ENCODE data around the gene NOVA1.

NOVA1 gene

GRCh38 chr14:26527095-26527494 is 70.7 kb downstream of the NOVA1 start:
- Histone ChIP-seq H3K36me3 (ENCODE audit: control insufficient read depth, insufficient read depth, low read length) (no peaks in the 10 kb centered on the region), H3K4me1 (ENCODE audit: control insufficient read depth, insufficient read depth, low read length) (no peaks in the 10 kb centered on the region), H3K4me3 (ENCODE audit: insufficient read depth, low read depth, low read length) (no peak overlapping the region), H3K27me3 (ENCODE audit: control insufficient read depth, insufficient read depth, low read length, poor library complexity, severe bottlenecking) (no peaks in the 10 kb centered on the region), H3K9me3 (ENCODE audit: control insufficient read depth, low read length) (no peaks in the 10 kb centered on the region), H3K27ac (ENCODE audit: insufficient read depth, low read depth, low read length, poor library complexity, severe bottlenecking) (no peak overlapping the region)
- WGBS, 2 experiments: 96 to 98% methylated on average over 3 of the region's 3 CpGs

- no peaks in the 10 kb centered on the region for H3K36me3 ChIP-seq (ENCODE audit: control insufficient read depth, insufficient read depth, low read length)
- no peaks in the 10 kb centered on the region for H3K9me3 ChIP-seq (ENCODE audit: control insufficient read depth, low read length)
- no peak overlapping the region for H3K4me3 ChIP-seq (ENCODE audit: insufficient read depth, low read depth, low read length)
- WGBS, 2 experiments: no CpG with 5 or more reads among the region's 1 CpG
- no peaks in the 10 kb centered on the region for H3K27me3 ChIP-seq (ENCODE audit: control insufficient read depth, insufficient read depth, low read length, poor library complexity, severe bottlenecking)
- no peaks in the 10 kb centered on the region for H3K4me1 ChIP-seq (ENCODE audit: control insufficient read depth, insufficient read depth, low read length)
- H3K27ac ChIP-seq (ENCODE audit: insufficient read depth, low read depth, low read length, poor library complexity, severe bottlenecking): no peak overlapping the region
Measured at GRCh38 chr14:26526137-26526536, 71.7 kb downstream of the NOVA1 start.

GRCh38 chr14:26525085-26525484 is 72.7 kb downstream of the NOVA1 start:
- Histone ChIP-seq H3K4me3 (ENCODE audit: insufficient read depth, low read depth, low read length) (no peak overlapping the region), H3K4me1 (ENCODE audit: control insufficient read depth, insufficient read depth, low read length) (no peaks in the 10 kb centered on the region), H3K27ac (ENCODE audit: insufficient read depth, low read depth, low read length, poor library complexity, severe bottlenecking) (no peak overlapping the region), H3K9me3 (ENCODE audit: control insufficient read depth, low read length) (no peaks in the 10 kb centered on the region), H3K27me3 (ENCODE audit: control insufficient read depth, insufficient read depth, low read length, poor library complexity, severe bottlenecking) (no peaks in the 10 kb centered on the region), H3K36me3 (ENCODE audit: control insufficient read depth, insufficient read depth, low read length) (no peaks in the 10 kb centered on the region)

GRCh38 chr14:26522967-26523366 is 74.9 kb downstream of the NOVA1 start:
- H3K36me3 ChIP-seq (ENCODE audit: control insufficient read depth, insufficient read depth, low read length): no peaks in the 10 kb centered on the region
- H3K4me1 ChIP-seq (ENCODE audit: control insufficient read depth, insufficient read depth, low read length): no peaks in the 10 kb centered on the region
- H3K4me3 ChIP-seq (ENCODE audit: insufficient read depth, low read depth, low read length): no peak overlapping the region
- H3K27me3 ChIP-seq (ENCODE audit: control insufficient read depth, insufficient read depth, low read length, poor library complexity, severe bottlenecking): no peaks in the 10 kb centered on the region
- 98 to 100% methylated on average over 1 to 2 of the region's 2 CpGs for WGBS, 2 experiments
- H3K9me3 ChIP-seq (ENCODE audit: control insufficient read depth, low read length): no peaks in the 10 kb centered on the region
- H3K27ac ChIP-seq (ENCODE audit: insufficient read depth, low read depth, low read length, poor library complexity, severe bottlenecking): no peak overlapping the region

- Histone ChIP-seq H3K36me3 (ENCODE audit: control insufficient read depth, insufficient read depth, low read length) (no peaks in the 10 kb centered on the region), H3K4me3 (ENCODE audit: insufficient read depth, low read depth, low read length) (no peak overlapping the region), H3K9me3 (ENCODE audit: control insufficient read depth, low read length) (no peaks in the 10 kb centered on the region), H3K27me3 (ENCODE audit: control insufficient read depth, insufficient read depth, low read length, poor library complexity, severe bottlenecking) (no peaks in the 10 kb centered on the region), H3K27ac (ENCODE audit: insufficient read depth, low read depth, low read length, poor library complexity, severe bottlenecking) (no peak overlapping the region), H3K4me1 (ENCODE audit: control insufficient read depth, insufficient read depth, low read length) (no peaks in the 10 kb centered on the region)
Measured at GRCh38 chr14:26517771-26518170, 80.1 kb downstream of the NOVA1 start.

- H3K9me3 ChIP-seq (ENCODE audit: control insufficient read depth, low read length): no peaks in the 10 kb centered on the region
- H3K27me3 ChIP-seq (ENCODE audit: control insufficient read depth, insufficient read depth, low read length, poor library complexity, severe bottlenecking): no peaks in the 10 kb centered on the region
- H3K4me3 ChIP-seq (ENCODE audit: insufficient read depth, low read depth, low read length): no peak overlapping the region
- no peak overlapping the region for H3K27ac ChIP-seq (ENCODE audit: insufficient read depth, low read depth, low read length, poor library complexity, severe bottlenecking)
- whole genome bisulfite sequencing, 2 experiments: 95 to 100% methylated on average over 2 of the region's 2 CpGs
- H3K4me1 ChIP-seq (ENCODE audit: control insufficient read depth, insufficient read depth, low read length): peaks cover 1% of the 10 kb centered on the region
- H3K36me3 ChIP-seq (ENCODE audit: control insufficient read depth, insufficient read depth, low read length): no peaks in the 10 kb centered on the region
Measured at GRCh38 chr14:26500028-26500427, 97.8 kb downstream of the NOVA1 start.

GRCh38 chr14:26499546-26499945 is 98.3 kb downstream of the NOVA1 start:
- Histone ChIP-seq H3K27me3 (ENCODE audit: control insufficient read depth, insufficient read depth, low read length, poor library complexity, severe bottlenecking) (no peaks in the 10 kb centered on the region), H3K9me3 (ENCODE audit: control insufficient read depth, low read length) (no peaks in the 10 kb centered on the region), H3K27ac (ENCODE audit: insufficient read depth, low read depth, low read length, poor library complexity, severe bottlenecking) (no peak overlapping the region), H3K4me3 (ENCODE audit: insufficient read depth, low read depth, low read length) (no peak overlapping the region), H3K4me1 (ENCODE audit: control insufficient read depth, insufficient read depth, low read length) (peaks cover 6% of the 10 kb centered on the region), H3K36me3 (ENCODE audit: control insufficient read depth, insufficient read depth, low read length) (no peaks in the 10 kb centered on the region)
- WGBS, 2 experiments: 95% methylated on average over 2 of the region's 2 CpGs; no CpG with 5 or more reads in 1 of the 2 experiments

GRCh38 chr14:26486922-26487321 is 110.9 kb downstream of the NOVA1 start:
- no peaks in the 10 kb centered on the region for H3K9me3 ChIP-seq (ENCODE audit: control insufficient read depth, low read length)
- no peaks in the 10 kb centered on the region for H3K27me3 ChIP-seq (ENCODE audit: control insufficient read depth, insufficient read depth, low read length, poor library complexity, severe bottlenecking)
- H3K27ac ChIP-seq (ENCODE audit: insufficient read depth, low read depth, low read length, poor library complexity, severe bottlenecking): no peak overlapping the region
- no peak overlapping the region for H3K4me3 ChIP-seq (ENCODE audit: insufficient read depth, low read depth, low read length)
- H3K4me1 ChIP-seq (ENCODE audit: control insufficient read depth, insufficient read depth, low read length): no peaks in the 10 kb centered on the region
- no peaks in the 10 kb centered on the region for H3K36me3 ChIP-seq (ENCODE audit: control insufficient read depth, insufficient read depth, low read length)
- 100% methylated on average over 3 of the region's 3 CpGs for WGBS, 2 experiments

- H3K9me3 ChIP-seq (ENCODE audit: control insufficient read depth, low read length): no peaks in the 10 kb centered on the region
- 91 to 94% methylated on average over 1 of the region's 2 CpGs for WGBS, 2 experiments
- no peaks in the 10 kb centered on the region for H3K4me1 ChIP-seq (ENCODE audit: control insufficient read depth, insufficient read depth, low read length)
- H3K4me3 ChIP-seq (ENCODE audit: insufficient read depth, low read depth, low read length): no peak overlapping the region
- H3K36me3 ChIP-seq (ENCODE audit: control insufficient read depth, insufficient read depth, low read length): no peaks in the 10 kb centered on the region
- H3K27ac ChIP-seq (ENCODE audit: insufficient read depth, low read depth, low read length, poor library complexity, severe bottlenecking): peak overlapping the region; percentile 11
- H3K27me3 ChIP-seq (ENCODE audit: control insufficient read depth, insufficient read depth, low read length, poor library complexity, severe bottlenecking): no peaks in the 10 kb centered on the region
Measured at GRCh38 chr14:26484562-26484961, 113.3 kb downstream of the NOVA1 start.

- Histone ChIP-seq H3K4me3 (ENCODE audit: insufficient read depth, low read depth, low read length) (no peak overlapping the region), H3K36me3 (ENCODE audit: control insufficient read depth, insufficient read depth, low read length) (no peaks in the 10 kb centered on the region), H3K4me1 (ENCODE audit: control insufficient read depth, insufficient read depth, low read length) (no peaks in the 10 kb centered on the region), H3K9me3 (ENCODE audit: control insufficient read depth, low read length) (no peaks in the 10 kb centered on the region), H3K27me3 (ENCODE audit: control insufficient read depth, insufficient read depth, low read length, poor library complexity, severe bottlenecking) (no peaks in the 10 kb centered on the region), H3K27ac (ENCODE audit: insufficient read depth, low read depth, low read length, poor library complexity, severe bottlenecking) (no peak overlapping the region)
- 74 to 98% methylated on average over 2 of the region's 4 CpGs for WGBS, 2 experiments
Measured at GRCh38 chr14:26478967-26479366, 118.9 kb downstream of the NOVA1 start.

- H3K9me3 ChIP-seq (ENCODE audit: control insufficient read depth, low read length): no peaks in the 10 kb centered on the region
- WGBS, 2 experiments: 87% methylated on average over 1 of the region's 1 CpG
- H3K27me3 ChIP-seq (ENCODE audit: control insufficient read depth, insufficient read depth, low read length, poor library complexity, severe bottlenecking): no peaks in the 10 kb centered on the region
- H3K4me1 ChIP-seq (ENCODE audit: control insufficient read depth, insufficient read depth, low read length): no peaks in the 10 kb centered on the region
- H3K27ac ChIP-seq (ENCODE audit: insufficient read depth, low read depth, low read length, poor library complexity, severe bottlenecking): no peak overlapping the region
- no peaks in the 10 kb centered on the region for H3K36me3 ChIP-seq (ENCODE audit: control insufficient read depth, insufficient read depth, low read length)
- no peak overlapping the region for H3K4me3 ChIP-seq (ENCODE audit: insufficient read depth, low read depth, low read length)
Measured at GRCh38 chr14:26466862-26467261, 131.0 kb downstream of the NOVA1 start.

Data from ectodermal cell (in vitro differentiated cells).